ENCODE measurements around the gene MAP2K6.
A peak's percentile ranks its signal among the peaks of the same experiment; 100 is the strongest.

Gene MAP2K6

DNA sequence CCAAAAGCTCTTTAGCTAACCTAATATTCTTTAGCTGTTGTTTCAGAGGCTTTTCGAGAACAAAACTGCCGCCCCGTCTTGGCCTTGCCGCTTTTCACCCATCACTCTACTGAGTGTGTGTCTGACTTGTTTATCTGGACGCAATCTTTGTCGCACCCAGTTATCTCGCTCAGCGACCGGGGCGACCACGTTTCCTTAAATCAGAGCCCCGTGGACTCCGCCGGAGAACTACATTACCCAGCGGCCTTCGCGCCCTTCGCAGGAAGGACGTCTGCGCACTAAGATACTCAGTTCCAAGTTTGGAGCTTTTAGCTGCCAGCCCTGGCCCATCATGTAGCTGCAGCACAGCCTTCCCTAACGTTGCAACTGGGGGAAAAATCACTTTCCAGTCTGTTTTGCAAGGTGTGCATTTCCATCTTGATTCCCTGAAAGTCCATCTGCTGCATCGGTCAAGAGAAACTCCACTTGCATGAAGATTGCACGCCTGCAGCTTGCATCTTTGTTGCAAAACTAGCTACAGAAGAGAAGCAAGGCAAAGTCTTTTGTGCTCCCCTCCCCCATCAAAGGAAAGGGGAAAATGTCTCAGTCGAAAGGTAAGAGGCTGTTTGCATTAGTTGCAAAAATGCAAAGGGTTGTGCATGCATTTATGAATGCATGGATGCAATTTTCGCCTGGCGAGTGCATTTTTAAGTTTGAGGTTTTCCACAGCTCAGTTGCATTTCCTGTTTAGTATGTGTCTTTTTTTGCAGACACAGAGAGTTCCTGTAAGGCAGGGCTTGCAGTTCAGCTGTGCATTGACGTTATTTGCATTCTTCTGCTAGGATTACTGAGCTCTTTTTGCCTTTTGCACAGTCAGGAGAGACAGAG is at the start of gene MAP2K6:
MAP2K6 (plus strand) TSS at position 290 of the 867 bp plus-strand sequence; CDS start at position 578, 288 bp downstream.
- DNase-seq (ENCODE audit: low read depth, low spot score) = peak; percentile 86

- DNase-seq (ENCODE audit: low read depth, low spot score) = no peak
Observed at GRCh38 chr17:69367298-69367697, 47.2 kb upstream of the MAP2K6 start.

DNA sequence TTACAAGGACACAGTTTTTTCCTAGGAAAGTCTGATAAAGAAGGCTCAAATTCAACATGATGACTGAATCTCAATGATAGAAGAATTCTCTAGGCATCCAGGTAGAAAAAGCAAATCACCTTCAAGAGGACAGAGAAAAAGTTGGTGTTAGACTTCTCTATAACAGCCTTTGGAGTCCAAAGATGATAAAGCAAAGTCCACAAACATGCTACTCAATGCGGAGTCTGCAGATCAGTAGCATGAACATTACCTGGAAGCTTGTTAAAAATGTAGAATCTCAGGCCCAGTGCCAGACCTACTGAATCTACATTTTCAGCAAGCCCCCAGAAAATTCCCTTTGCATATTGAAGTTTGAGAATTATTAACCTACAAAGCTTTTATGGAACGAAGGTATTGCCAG is 41.4 kb upstream of the MAP2K6 start:
- DNase-seq (ENCODE audit: low read depth, low spot score) = no peak

GRCh38 chr17:69375229-69375628 is 39.3 kb upstream of the MAP2K6 start:
- DNase-seq (ENCODE audit: low read depth, low spot score) = no peak

GRCh38 chr17:69388822-69389442 is 25.6 kb upstream of the MAP2K6 start:
- no peak for DNase-seq (ENCODE audit: low read depth, low spot score)

DNA sequence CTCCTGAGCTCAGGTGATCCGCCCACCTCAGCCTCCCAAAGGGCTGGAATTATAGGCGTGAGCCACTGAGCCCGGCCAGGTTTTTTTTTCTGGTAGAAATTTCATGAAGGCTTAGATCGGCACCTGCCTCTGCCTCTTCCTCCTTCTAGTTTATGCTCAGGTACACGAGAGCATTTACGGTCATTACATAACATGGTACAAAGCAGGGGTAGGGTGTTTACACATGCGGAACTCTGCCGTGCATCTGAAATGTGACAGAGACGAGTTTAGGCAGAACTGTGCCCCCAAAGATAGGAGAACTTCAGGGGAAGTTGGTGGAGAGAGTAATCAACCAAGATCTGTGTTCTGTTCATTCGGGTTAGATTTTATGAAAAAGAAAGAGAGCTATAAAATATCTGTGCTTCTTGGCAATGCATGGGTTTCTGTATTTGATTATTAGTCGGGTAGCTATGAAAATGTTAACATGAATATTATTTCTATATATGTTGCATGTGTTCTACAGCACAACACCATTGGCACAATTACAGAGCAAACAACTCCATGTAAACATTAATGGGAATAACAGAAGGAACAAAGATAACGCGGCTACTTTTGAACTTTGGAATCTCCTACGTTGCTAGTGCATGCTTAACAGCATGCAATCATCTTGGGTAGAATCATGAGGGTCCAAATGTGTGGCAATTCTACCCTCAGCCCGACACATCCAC is 23.5 kb upstream of the MAP2K6 start:
- no peak for DNase-seq (ENCODE audit: low read depth, low spot score)

DNA sequence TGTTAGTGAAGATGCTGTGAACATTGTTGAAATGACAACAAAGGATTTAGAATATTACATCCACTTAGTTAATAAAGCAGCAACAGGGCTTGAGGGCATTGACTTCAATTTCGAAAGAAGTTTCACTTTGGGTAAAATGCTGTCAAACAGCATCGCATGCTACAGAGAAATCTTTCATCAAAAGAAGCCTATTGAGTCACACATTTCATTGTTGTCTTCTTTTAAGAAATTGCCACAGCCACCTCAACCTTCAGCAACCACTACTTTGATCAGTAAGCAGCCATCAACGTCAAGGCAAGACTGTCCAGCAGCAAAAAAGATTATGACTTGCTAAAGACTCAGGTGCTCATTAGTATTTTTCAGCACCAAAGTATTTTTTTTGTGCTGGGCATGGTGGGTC is 13.2 kb upstream of the MAP2K6 start:
- no peak for DNase-seq (ENCODE audit: low read depth, low spot score)

DNA sequence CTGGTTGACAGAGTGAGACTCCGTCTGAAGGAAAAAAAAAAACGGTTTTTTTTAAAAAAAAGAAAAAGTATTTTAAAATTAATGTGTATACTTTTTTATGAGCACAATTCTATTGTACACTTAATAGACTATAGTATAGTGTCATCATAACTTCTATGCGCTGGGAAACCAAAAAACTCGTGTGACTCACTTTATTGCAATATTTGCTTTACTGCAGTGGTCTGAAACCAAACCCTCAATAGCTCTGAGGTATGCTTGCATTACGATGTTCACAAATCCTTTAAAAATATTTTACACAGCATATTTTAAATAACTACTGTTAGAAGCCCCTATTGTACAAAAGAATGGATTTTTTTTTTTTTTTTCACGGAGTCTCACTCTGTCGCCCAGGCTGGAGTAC is 12.4 kb upstream of the MAP2K6 start:
- DNase-seq (ENCODE audit: low read depth, low spot score) = no peak

DNA sequence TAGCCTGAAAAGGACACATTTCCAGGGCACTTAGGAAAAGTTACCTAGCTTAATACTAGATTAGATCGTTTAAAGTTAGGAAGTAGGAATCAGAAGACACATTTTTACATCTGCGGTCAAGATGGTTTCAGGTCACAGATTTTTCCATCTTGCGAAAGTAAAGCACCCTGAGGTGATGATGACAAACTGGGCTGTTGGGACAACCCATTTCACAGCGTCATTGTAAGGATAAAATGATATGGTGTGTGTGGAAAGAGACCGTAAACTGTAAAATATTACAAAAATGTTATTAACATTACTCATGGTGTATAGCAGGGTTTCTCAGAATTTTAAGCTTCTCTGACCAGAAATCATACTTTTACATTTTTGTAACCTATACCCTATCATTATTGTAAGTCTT is 10.1 kb upstream of the MAP2K6 start:
- no peak for DNase-seq (ENCODE audit: low read depth, low spot score)

DNA sequence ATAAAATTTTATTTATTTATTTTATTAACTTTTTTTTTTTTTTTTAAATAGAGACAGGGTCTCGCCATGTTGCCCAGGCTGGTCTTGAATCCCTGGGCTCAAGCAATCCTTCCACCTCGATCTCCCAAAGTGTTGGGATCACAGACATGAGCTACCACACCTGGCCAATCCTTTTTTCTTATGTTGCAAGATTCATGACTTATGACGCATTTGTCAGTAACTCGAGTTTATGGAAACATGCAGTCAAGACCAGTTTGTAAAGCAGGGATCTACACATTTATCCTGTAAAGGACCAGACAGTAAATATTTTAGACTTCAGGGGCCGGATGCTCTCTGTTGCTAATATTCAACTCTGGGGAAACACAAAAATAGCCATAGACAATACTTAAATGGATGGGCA is 9.4 kb upstream of the MAP2K6 start:
- no peak for DNase-seq (ENCODE audit: low read depth, low spot score)

DNA sequence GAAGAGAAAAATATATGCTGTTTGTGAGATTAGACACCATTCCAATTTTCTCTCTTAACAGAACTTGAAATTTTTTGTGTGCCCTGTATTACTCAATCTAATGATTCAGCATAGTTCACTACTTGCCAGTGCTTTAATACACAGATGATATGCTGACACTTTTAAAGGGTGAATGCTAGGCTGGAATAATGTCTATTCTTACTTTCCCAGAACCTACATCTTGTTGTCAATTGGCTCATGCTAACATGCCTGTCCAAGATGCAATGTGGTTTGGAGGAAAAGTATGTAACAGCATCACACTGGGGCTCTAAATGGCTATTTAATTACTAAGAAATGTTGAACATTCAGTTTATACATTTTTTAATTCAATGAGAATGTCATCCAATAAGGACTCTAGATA is 7.6 kb upstream of the MAP2K6 start:
- DNase-seq (ENCODE audit: low read depth, low spot score) = no peak

DNA sequence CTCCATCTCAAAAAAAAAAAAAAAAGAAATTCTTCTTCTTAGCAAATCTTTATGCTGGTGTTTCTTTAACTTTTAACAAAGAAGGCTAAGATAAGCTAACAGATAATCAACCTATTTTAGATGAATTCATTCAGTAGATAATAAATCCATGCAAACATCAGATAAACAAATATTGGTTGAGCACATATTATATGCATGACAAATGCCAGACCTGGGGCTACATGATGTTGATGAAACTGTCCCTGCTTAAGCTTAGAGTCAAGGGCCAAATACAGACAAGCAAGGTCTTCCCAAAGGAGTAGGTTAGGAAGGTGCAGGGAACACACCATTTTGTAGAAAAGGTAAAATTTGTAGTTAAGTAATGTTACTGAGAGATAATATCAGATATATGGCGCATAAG is 6.7 kb upstream of the MAP2K6 start:
- no peak for DNase-seq (ENCODE audit: low read depth, low spot score)

GRCh38 chr17:69410671-69411070 is 3.8 kb upstream of the MAP2K6 start:
- DNase-seq (ENCODE audit: low read depth, low spot score) = no peak

DNA sequence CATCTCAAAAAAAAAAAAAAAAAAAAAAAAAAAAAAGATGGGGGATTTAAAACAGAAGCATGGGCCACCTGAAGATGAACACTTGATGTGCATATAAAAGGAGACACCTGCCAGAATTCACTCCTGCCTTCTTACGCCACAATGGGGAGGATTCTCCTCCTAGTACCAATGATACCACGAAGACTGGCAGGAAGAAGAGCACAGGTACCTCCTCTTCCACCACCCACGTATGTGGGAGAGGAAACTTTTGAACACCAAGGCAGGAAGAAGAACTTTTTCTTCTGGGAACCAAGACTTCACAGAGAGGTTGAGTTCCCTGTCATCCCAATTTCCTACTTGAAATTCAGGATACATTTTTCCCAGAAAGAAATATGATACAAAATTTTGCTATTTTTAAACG is 2.7 kb upstream of the MAP2K6 start:
- no peak for DNase-seq (ENCODE audit: low read depth, low spot score)

GRCh38 chr17:69412251-69412671 is 2.2 kb upstream of the MAP2K6 start:
- no peak for DNase-seq (ENCODE audit: low read depth, low spot score)

DNA sequence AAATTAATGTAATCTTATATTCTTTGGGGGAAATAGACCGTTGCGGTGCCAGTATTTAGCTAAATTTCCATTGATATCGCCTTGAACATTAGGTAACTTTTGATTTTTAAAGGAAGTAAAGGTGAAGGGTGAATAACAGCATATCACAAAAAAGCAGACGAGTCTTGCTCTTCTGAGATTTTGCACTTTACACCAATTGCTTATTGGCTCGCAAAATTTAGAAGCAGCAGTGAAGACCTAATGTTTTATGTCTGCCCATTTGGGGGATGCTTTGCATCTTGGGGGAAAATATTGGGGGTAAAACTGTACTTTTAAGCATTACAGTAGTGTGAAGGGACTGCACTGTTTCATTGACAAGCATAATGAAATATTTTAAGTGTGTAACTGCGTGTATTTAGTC is 934 bp downstream of the MAP2K6 start:
- DNase-seq (ENCODE audit: low read depth, low spot score) = no peak

DNA sequence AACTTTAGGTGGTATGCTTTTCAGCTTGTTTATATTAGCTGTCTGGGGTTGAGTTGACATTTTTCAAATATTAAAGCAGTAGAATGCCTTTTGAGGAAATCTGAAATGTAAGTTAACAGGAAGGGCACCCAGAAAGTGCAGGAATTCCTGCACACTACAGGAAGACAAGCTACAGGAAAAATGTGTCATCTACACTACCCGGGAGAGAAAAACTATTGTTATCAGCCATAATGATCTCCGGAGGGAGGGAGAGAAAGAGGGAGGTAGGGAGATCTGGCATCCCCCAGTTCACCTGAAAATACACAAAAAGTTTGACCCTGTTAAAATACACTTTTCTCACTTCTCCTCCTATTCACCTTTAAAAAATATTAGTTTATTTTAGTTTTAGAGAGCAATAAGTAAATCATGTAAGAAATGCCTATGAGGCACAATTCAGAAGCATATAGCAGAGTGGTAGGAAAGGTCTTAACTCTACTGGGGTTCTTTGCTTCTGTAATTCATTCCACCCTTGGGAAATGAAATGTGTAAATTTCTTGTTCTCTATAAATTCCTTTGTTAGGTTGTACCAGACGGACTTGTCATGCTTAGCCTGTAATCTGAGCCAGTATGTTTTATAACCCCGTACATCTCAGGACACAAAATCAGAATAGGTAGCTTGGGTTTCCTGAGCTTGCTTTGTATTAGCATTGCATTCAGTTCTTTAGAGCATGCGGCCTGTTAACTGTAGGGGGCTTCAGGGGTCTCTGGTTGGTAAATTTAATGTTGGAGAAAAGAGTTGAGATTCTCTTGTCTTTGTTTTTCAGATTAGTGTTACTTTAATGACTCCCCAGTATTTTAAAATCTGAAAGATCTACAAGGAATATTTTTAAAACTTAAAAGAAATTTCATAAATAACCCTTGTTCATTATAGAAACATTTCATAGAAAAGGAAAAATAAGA is 3.3 kb downstream of the MAP2K6 start:
- no peak for DNase-seq (ENCODE audit: low read depth, low spot score)

GRCh38 chr17:69418535-69418934 is 4.0 kb downstream of the MAP2K6 start:
- DNase-seq (ENCODE audit: low read depth, low spot score) = no peak

DNA sequence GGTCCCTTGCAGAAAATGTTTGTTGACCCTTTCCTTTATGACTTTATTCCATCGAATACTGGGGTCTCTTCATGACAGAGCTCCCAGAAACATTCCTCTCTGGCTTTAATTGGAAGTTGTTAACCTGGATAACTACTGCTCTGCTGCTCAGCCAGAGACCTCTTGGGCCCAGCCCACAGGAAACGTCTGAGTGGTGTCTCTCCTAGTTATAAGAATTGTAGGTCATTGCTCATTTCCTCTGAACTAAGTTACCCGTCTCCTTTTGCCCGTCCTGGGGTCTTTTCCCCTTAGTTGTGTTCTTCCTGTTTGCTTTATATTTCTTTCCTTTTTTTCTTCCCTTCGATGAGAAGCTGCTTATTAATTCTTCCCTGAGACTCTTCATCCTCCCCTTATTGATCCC is 9.0 kb downstream of the MAP2K6 start:
- no peak for DNase-seq (ENCODE audit: low read depth, low spot score)

- no peak for DNase-seq (ENCODE audit: low read depth, low spot score)
Observed at GRCh38 chr17:69424287-69425041, 10.0 kb downstream of the MAP2K6 start.

- DNase-seq (ENCODE audit: low read depth, low spot score) = no peak
Observed at GRCh38 chr17:69425978-69426377, 11.5 kb downstream of the MAP2K6 start.
